Bronchus fibroblast of lung (primary cell): ENCODE results near the gene GTF3C2. TPM values are rescaled to one million over a fixed set of nuclear protein-coding genes. Genes with fewer than 3 reads are reported as not detected.

Experiments
- total RNA-seq: library from RNA; depleted of rRNA; stranded (reverse); fragments of >200 nt; gene quantifications from 2 replicates; pipeline ENCODE4 v1.2.3, GENCODE V29; 2015

Gene GTF3C2
- total RNA-seq, result 36.0 and 37.2 TPM in 2 replicates

DNA sequence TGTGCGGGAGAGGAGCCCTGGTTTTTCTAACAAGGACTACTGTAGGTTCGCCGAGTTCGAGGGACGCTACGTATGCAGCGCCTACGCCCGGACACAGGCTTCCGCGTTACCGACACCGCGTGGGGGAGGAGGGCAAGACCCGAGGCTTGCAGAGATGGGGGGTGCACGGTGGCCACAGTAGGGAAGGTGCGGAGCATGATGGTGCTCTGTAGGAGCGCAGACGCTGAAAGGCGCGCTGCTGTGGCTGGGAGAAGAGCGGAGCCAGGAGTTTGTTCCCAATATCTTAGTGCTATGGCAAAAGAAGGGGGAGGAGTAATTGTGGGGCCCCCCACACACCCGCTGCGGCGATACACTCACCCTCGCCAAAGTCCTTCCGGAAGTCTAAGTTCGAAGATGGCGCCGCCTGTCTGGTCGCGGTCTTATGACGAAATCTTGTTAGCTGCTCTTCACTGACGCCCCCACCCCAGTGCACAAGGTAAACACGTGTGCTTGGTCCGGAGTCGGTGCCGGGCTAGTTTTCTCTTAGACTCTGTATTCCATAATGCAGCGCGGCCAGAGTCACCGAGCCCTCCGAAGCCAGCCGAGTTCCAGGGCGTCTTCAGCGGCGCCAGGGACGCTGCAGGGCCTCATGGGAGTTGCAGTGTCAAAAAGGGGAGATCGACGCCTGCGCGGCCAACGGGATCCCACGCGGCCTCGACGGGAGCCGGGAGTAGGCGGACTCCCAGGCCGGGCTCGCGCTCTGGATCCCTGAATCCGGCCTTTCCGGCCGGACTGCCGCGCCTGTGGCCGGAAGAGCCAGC, at the start of gene GTF3C2:
Gene GTF3C2 (minus strand): TSS at position 383 of the 800 bp plus-strand sequence. CDS start 13,210 bp downstream, outside the sequence.

GRCh38 chr2:27380626-27381545, 24.3 kb upstream of the GTF3C2 start, which contains the start of gene ZNF513:
Gene ZNF513 (minus strand): TSS chr2:27380734. CDS start chr2:27380526, 208 bp downstream.

GRCh38 chr2:27370026-27370815, 13.7 kb upstream of the GTF3C2 start, which contains the start of the genes EIF2B4 and SNX17:
Gene EIF2B4 (minus strand): TSS chr2:27370338. CDS start chr2:27370314, 24 bp downstream.
Gene SNX17 (plus strand): TSS chr2:27370616. CDS start chr2:27370744, 128 bp downstream.

GRCh38 chr2:27322766-27323595, 33.6 kb downstream of the GTF3C2 start, which contains the start of gene MPV17:
Gene MPV17 (minus strand): TSS chr2:27323097. CDS start chr2:27322517, 580 bp downstream.

DNA sequence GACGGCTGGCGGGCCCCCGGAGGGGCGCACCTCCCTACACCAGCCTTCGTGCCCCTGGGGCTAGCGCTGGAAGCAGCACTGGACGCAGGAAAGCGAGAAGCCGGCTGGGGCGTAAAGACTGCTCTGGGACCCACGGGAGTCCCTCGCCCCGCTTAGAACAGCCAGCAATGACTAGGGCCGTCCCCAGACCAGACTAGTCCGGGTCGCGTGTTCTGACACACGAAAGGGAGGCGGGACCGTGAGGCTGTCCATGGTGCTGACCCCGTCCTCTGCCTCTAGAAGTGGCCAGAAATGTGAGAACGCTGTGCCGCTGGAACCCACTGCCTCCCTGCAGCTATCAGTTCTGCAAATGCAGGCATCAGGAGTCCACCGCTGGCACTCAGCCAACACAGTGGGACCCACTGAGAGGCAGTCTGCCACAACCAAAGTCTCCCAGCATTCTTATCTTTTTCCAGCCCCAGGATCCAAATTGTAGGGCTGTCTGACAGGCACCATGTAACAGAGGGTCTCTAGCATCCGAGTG, 48.1 kb downstream of the GTF3C2 start, which contains the start of gene UCN:
Gene UCN (minus strand): TSS at position 87 of the 523 bp plus-strand sequence. CDS start 550 bp downstream, outside the sequence.

DNA sequence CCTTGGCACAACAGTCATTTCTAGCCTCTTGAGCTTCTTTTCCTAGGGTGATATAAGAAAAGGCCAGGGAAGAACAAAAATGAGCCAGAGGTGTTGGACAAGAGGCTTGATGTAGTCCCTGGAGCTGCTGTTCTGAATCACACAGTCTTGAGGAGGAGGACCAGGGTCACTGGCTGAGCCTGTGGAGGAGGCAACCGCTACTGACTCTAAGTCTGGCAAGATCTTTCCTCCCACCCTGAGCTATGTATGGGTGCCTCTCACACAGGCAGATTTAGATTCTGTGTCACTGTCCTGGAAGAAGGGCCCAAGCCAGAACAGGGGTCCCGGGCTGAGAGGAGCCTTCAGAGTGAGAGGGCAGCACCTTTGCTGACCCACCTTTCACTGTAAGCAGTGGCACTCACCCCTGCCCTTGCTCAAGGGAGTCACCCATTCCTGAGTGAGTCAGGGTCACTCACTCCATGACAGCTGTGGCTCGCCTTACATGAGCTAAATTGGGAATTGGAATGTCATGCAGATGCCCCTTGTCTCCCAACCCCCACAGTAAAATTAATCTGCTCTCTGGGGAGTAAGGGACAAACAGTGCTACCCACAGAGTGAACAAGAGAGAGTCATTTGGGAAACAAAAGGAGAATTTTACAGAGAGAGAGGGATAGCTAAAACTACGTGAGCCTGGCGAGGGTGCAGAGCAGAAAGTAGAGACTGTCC, 74.6 kb downstream of the GTF3C2 start, which contains the start of gene TRIM54:
Gene TRIM54 (plus strand): TSS at position 575 of the 705 bp plus-strand sequence. CDS start 303 bp downstream, outside the sequence.

Other genes with a start within 250 kb of the GTF3C2 start
- gene CGREF1, start 237.6 kb downstream of the GTF3C2 start, total RNA-seq, result 1.5 and 2.2 TPM in 2 replicates
- gene ABHD1, start 232.9 kb downstream of the GTF3C2 start, total RNA-seq, result not detected in 2 replicates
- gene PREB, start 222.1 kb downstream of the GTF3C2 start, total RNA-seq, result 57.3 and 57.7 TPM in 2 replicates
- gene PRR30, start 217.4 kb downstream of the GTF3C2 start, total RNA-seq, result not detected in 2 replicates
- not detected in 2 replicates for gene TCF23, start 207.8 kb downstream of the GTF3C2 start, total RNA-seq
- 224 and 227 TPM in 2 replicates for gene ATRAID, start 144.7 kb downstream of the GTF3C2 start, total RNA-seq
- gene SLC5A6, start 144.5 kb downstream of the GTF3C2 start, total RNA-seq, result 27.1 and 28.2 TPM in 2 replicates
- 58.7 and 59.6 TPM in 2 replicates for gene CAD, start 139.4 kb downstream of the GTF3C2 start, total RNA-seq
- 0.15 and 0.34 TPM in 2 replicates for gene SLC30A3, start 93.7 kb downstream of the GTF3C2 start, total RNA-seq
- not detected in 2 replicates for gene DNAJC5G, start 81.3 kb downstream of the GTF3C2 start, total RNA-seq
- 0.17 TPM in 1 of 2 replicates, not detected in the other for gene TRIM54, start 74.3 kb downstream of the GTF3C2 start, total RNA-seq
- 0.15 and 0.84 TPM in 2 replicates for gene UCN, start 48.3 kb downstream of the GTF3C2 start, total RNA-seq
- 115 and 122 TPM in 2 replicates for gene MPV17, start 33.7 kb downstream of the GTF3C2 start, total RNA-seq
- gene EIF2B4, start 13.6 kb upstream of the GTF3C2 start, total RNA-seq, result 37.5 and 39.2 TPM in 2 replicates
- gene SNX17, start 13.9 kb upstream of the GTF3C2 start, total RNA-seq, result 148 and 149 TPM in 2 replicates
- 5.8 and 9.1 TPM in 2 replicates for gene ZNF513, start 24.0 kb upstream of the GTF3C2 start, total RNA-seq
- 109 and 110 TPM in 2 replicates for gene PPM1G, start 52.8 kb upstream of the GTF3C2 start, total RNA-seq
- gene NRBP1, start 71.9 kb upstream of the GTF3C2 start, total RNA-seq, result 69.1 and 74.8 TPM in 2 replicates
- gene KRTCAP3, start 85.6 kb upstream of the GTF3C2 start, total RNA-seq, result 0.15 TPM in 1 of 2 replicates, not detected in the other
- 18.1 and 20.0 TPM in 2 replicates for gene IFT172, start 133.0 kb upstream of the GTF3C2 start, total RNA-seq
- gene FNDC4, start 138.4 kb upstream of the GTF3C2 start, total RNA-seq, result 9.8 and 15.1 TPM in 2 replicates
- gene GCKR, start 140.1 kb upstream of the GTF3C2 start, total RNA-seq, result 0.30 and 0.34 TPM in 2 replicates
- gene ZNF512, start 226.3 kb upstream of the GTF3C2 start, total RNA-seq, result 17.1 and 17.5 TPM in 2 replicates